HepG2 (cell line): Measurements from ENCODE around the gene SNAPC3. TPM values are rescaled to one million over a fixed set of nuclear protein-coding genes. Genes with fewer than 3 reads are reported as not detected.
A peak's percentile ranks its signal among the peaks of the same experiment; 100 is the strongest.

Experiments used
- AKAP8 ChIP-seq: sonication (generic); formaldehyde crosslinking; IDR thresholded peaks from 2 replicates; pipeline ENCODE4 v1.5.1; 2020; ENCODE audit warnings: mild to moderate bottlenecking, missing genetic modification reagents
- ATF2 ChIP-seq: sonication (generic); formaldehyde crosslinking; IDR thresholded peaks from 2 replicates; pipeline ENCODE4 v1.4.0; 2020; ENCODE audit warnings: missing genetic modification reagents
- CSRNP1 ChIP-seq: sonication (generic); formaldehyde crosslinking; IDR thresholded peaks from 2 replicates; pipeline ENCODE4 v1.8.1; 2023; ENCODE audit warnings: mild to moderate bottlenecking, missing genetic modification reagents
- ETS1 ChIP-seq: sonication (generic); formaldehyde crosslinking; IDR thresholded peaks from 2 replicates; pipeline ENCODE4 v1.4.0; 2020; ENCODE audit warnings: missing genetic modification reagents
- GLI4 ChIP-seq: sonication (generic); formaldehyde crosslinking; IDR thresholded peaks from 2 replicates; pipeline ENCODE4 v1.5.1; 2020; ENCODE audit warnings: missing genetic modification reagents, mild to moderate bottlenecking, moderate library complexity, borderline replicate concordance
- HIVEP1 ChIP-seq: sonication (generic); formaldehyde crosslinking; IDR thresholded peaks from 2 replicates; pipeline ENCODE4 v1.4.0; 2020; ENCODE audit warnings: mild to moderate bottlenecking, missing genetic modification reagents
- HNF1B ChIP-seq: sonication (generic); formaldehyde crosslinking; IDR thresholded peaks from 2 replicates; pipeline ENCODE4 v1.5.1; 2020; ENCODE audit warnings: mild to moderate bottlenecking, moderate library complexity, missing genetic modification reagents
- KLF9 ChIP-seq: IDR thresholded peaks from 2 replicates; pipeline ENCODE4 v1.6.1; 2016; ENCODE audit warnings: low read depth
- RXRA ChIP-seq: sonication (generic); formaldehyde crosslinking; IDR thresholded peaks from 2 replicates; pipeline ENCODE4 v1.5.1; 2020; ENCODE audit warnings: missing genetic modification reagents
- SATB2 ChIP-seq: sonication (generic); formaldehyde crosslinking; IDR thresholded peaks from 2 replicates; pipeline ENCODE4 v1.5.0; 2020; ENCODE audit warnings: missing genetic modification reagents
- SMARCE1 ChIP-seq: fragments of 450-650 bp; IDR thresholded peaks from 2 replicates; pipeline ENCODE4 v1.6.1; 2017; ENCODE audit warnings: borderline replicate concordance
- SNAPC2 ChIP-seq: sonication (generic); formaldehyde crosslinking; IDR thresholded peaks from 2 replicates; pipeline ENCODE4 v1.8.1; 2022; ENCODE audit warnings: mild to moderate bottlenecking, missing genetic modification reagents
- ZMAT3 ChIP-seq: sonication (generic); formaldehyde crosslinking; conservative IDR thresholded peaks from 2 replicates; pipeline ENCODE4 v1.7.0; 2021; ENCODE audit warnings: missing genetic modification reagents
- ZNF207 ChIP-seq: fragments of 450-650 bp; IDR thresholded peaks from 2 replicates; pipeline ENCODE4 v1.6.1; 2016; ENCODE audit warnings: antibody characterized with exemption, borderline replicate concordance
- ZNF510 ChIP-seq: sonication (generic); formaldehyde crosslinking; IDR thresholded peaks from 2 replicates; pipeline ENCODE4 v1.4.0; 2020; ENCODE audit warnings: low read depth, mild to moderate bottlenecking, missing genetic modification reagents
- ZNF549 ChIP-seq: sonication (generic); formaldehyde crosslinking; IDR thresholded peaks from 2 replicates; pipeline ENCODE4 v1.5.0; 2020; ENCODE audit warnings: missing genetic modification reagents
- ZNF576 ChIP-seq: sonication (generic); formaldehyde crosslinking; IDR thresholded peaks from 2 replicates; pipeline ENCODE4 v1.4.0; 2020; ENCODE audit warnings: mild to moderate bottlenecking, missing genetic modification reagents
- ZNF777 ChIP-seq: sonication (generic); formaldehyde crosslinking; IDR thresholded peaks from 2 replicates; pipeline ENCODE4 v1.4.0; 2020; ENCODE audit warnings: missing genetic modification reagents
- polyA plus RNA-seq, 8 experiments: library from polyadenylated mRNA; depleted of rRNA in 3 of 8; stranded (reverse) in 7 of 8; unstranded in 1 of 8; fragments of >200 nt; fragmentation: Illumina TruSeq in 4 of 8; extraction: Trizol in 4 of 8; gene quantifications; 2 replicates each; pipeline versions ENCODE4 v1.2.1 to v1.2.3, GENCODE V29; 2011 to 2016; ENCODE audit warnings: low read depth in 4 of 8, missing spikeins in 1 of 8, mixed read lengths in 1 of 8; ENCODE audit not compliant: insufficient read depth in 1 of 8
- total RNA-seq, 5 experiments: library from RNA; depleted of rRNA; stranded (reverse); fragments of >200 nt; fragmentation: Illumina TruSeq; extraction: Trizol; gene quantifications; 2 replicates each; pipeline ENCODE4 v1.2.3, GENCODE V29; 2016; ENCODE audit warnings: low read depth in 1 of 5
- TF ChIP-seq, protein P1 (sequence below): sonication (generic); formaldehyde crosslinking; IDR thresholded peaks from 2 replicates; pipeline ENCODE4 v1.8.0; 2022; ENCODE audit warnings: mild to moderate bottlenecking, missing genetic modification reagents, moderate library complexity
- TF ChIP-seq, protein P2 (sequence below): sonication (generic); formaldehyde crosslinking; IDR thresholded peaks from 2 replicates; pipeline ENCODE4 v1.5.0; 2020; ENCODE audit warnings: missing genetic modification reagents

The SNAPC3 gene
- total and polyA plus RNA-seq, 2 of the 13 experiments (the other 11 are each of a cell fraction or from before 2014, with no cell fraction given) = 25.6 to 26.0 TPM

DNA sequence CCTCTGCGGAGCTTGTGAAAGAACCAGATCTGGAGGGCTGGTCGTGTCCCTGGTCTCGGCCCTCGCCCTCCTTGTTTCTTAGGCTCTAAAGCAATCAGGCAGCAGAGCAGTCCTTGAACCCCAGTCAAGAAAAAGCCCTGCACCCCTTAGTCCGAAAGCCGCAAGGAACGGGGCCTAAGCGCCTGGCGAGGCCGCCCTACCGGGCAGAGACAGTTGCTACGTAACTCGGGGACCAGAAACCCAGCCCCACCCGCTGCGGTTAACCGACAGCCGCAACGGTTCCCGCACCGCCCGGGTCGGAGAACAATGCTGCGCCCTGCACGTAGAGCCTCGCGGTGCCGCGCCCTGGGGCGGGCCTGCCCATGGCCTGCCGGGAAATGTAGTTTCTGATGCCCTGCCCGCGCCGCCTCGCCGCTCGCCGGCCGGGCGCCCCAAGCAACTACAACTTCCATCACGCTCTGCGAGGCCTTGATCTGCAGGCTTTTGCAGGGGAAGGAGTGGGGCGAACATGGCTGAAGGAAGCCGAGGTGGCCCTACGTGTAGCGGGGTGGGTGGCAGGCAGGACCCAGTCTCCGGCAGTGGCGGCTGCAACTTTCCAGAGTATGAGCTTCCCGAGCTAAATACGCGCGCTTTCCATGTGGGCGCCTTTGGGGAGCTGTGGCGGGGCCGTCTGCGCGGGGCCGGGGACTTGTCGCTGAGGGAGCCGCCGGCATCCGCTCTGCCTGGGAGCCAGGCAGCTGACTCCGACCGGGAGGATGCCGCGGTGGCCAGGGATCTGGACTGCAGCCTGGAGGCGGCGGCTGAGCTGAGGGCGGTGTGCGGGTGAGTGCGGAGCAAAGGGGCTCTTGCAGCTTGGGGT is at the start of gene SNAPC3 (continued):
- TF ChIP-seq ETS1 (CRISPR knock-in tag) (no peak; the same call in 1 of the 2 replicates), HIVEP1 (CRISPR knock-in tag) (peak; percentile 47; the same call in 1 of the 2 replicates), SNAPC2 (CRISPR knock-in tag) (no peak), ATF2 (CRISPR knock-in tag) (peak; percentile 81), SMARCE1 (no peak), ZNF207 (no peak), KLF9 (CRISPR knock-in tag) (no peak), ZMAT3 (CRISPR knock-in tag) (0 out of 2 replicates have a peak, but pooled peaks have one; percentile 72), ZNF510 (peak; percentile 74; the same call in 1 of the 2 replicates), ZNF576 (CRISPR knock-in tag) (no peak), SATB2 (CRISPR knock-in tag) (0 out of 2 replicates have a peak, but pooled peaks have one; percentile 43), ZNF777 (CRISPR knock-in tag) (peak; percentile 71), GLI4 (0 out of 2 replicates have a peak, but pooled peaks have one; percentile 76), ZNF549 (CRISPR knock-in tag) (no peak; the same call in 1 of the 2 replicates), CSRNP1 (CRISPR knock-in tag) (no peak), AKAP8 (CRISPR knock-in tag) (0 out of 2 replicates have a peak, but pooled peaks have one; percentile 64), RXRA (peak; percentile 72; the same call in 1 of the 2 replicates), HNF1B (peak; percentile 70; the same call in 1 of the 2 replicates)
- TF ChIP-seq, protein P1, sequence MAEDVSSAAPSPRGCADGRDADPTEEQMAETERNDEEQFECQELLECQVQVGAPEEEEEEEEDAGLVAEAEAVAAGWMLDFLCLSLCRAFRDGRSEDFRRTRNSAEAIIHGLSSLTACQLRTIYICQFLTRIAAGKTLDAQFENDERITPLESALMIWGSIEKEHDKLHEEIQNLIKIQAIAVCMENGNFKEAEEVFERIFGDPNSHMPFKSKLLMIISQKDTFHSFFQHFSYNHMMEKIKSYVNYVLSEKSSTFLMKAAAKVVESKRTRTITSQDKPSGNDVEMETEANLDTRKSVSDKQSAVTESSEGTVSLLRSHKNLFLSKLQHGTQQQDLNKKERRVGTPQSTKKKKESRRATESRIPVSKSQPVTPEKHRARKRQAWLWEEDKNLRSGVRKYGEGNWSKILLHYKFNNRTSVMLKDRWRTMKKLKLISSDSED = no peak
- TF ChIP-seq, protein P2, sequence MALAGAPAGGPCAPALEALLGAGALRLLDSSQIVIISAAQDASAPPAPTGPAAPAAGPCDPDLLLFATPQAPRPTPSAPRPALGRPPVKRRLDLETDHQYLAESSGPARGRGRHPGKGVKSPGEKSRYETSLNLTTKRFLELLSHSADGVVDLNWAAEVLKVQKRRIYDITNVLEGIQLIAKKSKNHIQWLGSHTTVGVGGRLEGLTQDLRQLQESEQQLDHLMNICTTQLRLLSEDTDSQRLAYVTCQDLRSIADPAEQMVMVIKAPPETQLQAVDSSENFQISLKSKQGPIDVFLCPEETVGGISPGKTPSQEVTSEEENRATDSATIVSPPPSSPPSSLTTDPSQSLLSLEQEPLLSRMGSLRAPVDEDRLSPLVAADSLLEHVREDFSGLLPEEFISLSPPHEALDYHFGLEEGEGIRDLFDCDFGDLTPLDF (CRISPR knock-in tag) = peak; percentile 87
